ENCODE results near the gene PARP12. TPM values are rescaled to one million over a fixed set of nuclear protein-coding genes. Genes with fewer than 3 reads are reported as not detected.

PARP12 gene
- total RNA-seq, 1 donor from 2014 or later = 3.4 TPM

- Mint-ChIP-seq H3K36me3 (ENCODE audit: insufficient read depth) (peaks cover 4% of the 10 kb centered on the region), H3K9me3 (ENCODE audit: low read depth) (peaks cover 20% of the 10 kb centered on the region), H3K4me3 (ENCODE audit: low read depth) (no peak overlapping the region), H3K4me1 (ENCODE audit: low read depth) (no peaks in the 10 kb centered on the region), H3K27ac (no peak overlapping the region), H3K27me3 (peaks cover 16% of the 10 kb centered on the region)
- no peak for TF ChIP-seq CTCF (IDR thresholded peaks at IDR 0.05; ENCODE audit: unreplicated experiment)
- DNase-seq (ENCODE audit: low spot score, unreplicated experiment) = no peak
These were observed 5.3 kb upstream of the PARP12 start for GRCh38 chr7:140068033-140068432.

DNA sequence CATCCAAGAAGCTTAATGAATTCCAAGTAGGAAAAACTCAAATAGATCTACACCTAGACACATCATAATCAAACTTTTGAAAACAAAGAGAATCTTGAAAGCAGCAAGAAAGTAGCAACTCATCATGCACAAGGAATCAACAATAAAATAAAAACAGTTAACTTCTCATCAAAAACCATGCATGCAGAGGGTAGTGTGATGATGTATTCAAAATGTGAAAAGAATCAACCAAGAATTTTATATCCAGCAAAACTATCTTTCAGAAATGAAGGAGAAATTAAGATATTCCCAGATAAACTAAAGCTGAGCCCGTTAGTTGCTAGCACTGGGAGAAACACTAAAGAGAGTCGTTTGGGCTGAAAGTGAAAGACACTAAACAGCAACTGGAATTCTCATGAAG is 4.3 kb upstream of the PARP12 start:
- peaks cover 18% of the 10 kb centered on the region for H3K27me3 Mint-ChIP-seq
- H3K4me1 Mint-ChIP-seq (ENCODE audit: low read depth) = no peaks in the 10 kb centered on the region
- H3K27ac Mint-ChIP-seq = no peak overlapping the region
- no peak for TF ChIP-seq CTCF (IDR thresholded peaks at IDR 0.05; ENCODE audit: unreplicated experiment)
- H3K4me3 Mint-ChIP-seq (ENCODE audit: low read depth) = no peak overlapping the region
- H3K9me3 Mint-ChIP-seq (ENCODE audit: low read depth) = peaks cover 20% of the 10 kb centered on the region
- H3K36me3 Mint-ChIP-seq (ENCODE audit: insufficient read depth) = peaks cover 4% of the 10 kb centered on the region
- DNase-seq (ENCODE audit: low spot score, unreplicated experiment) = no peak

GRCh38 chr7:140062118-140062527 is 628 bp downstream of the PARP12 start:
- no peak for TF ChIP-seq CTCF (IDR thresholded peaks at IDR 0.05; ENCODE audit: unreplicated experiment)
- no peak for DNase-seq (ENCODE audit: low spot score, unreplicated experiment)
- no peaks in the 10 kb centered on the region for H3K4me1 Mint-ChIP-seq (ENCODE audit: low read depth)
- H3K27ac Mint-ChIP-seq = peak overlapping the region; percentile 63
- peaks cover 45% of the 10 kb centered on the region for H3K27me3 Mint-ChIP-seq
- H3K36me3 Mint-ChIP-seq (ENCODE audit: insufficient read depth) = peaks cover 4% of the 10 kb centered on the region
- peaks cover 13% of the 10 kb centered on the region for H3K9me3 Mint-ChIP-seq (ENCODE audit: low read depth)
- peak overlapping the region; percentile 76 for H3K4me3 Mint-ChIP-seq (ENCODE audit: low read depth)

DNA sequence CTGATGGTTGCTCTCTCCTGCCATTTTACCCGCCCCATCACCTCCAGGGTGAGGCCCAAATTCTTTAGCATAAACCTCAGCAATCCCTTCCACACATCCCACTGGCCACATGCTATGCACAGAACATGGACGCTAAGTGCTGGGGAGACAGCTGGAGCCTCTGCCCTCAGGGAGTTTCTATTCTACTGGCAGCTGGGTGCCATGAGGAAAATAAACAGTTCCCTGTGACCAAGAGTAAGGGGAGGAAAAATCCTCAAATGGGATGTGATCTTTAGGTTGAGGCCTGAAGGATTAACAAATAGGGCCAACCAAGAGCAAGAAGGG is 1.2 kb downstream of the PARP12 start:
- DNase-seq (ENCODE audit: low spot score, unreplicated experiment) = no peak
- peaks cover 47% of the 10 kb centered on the region for H3K27me3 Mint-ChIP-seq
- peak overlapping the region; percentile 53 for H3K4me3 Mint-ChIP-seq (ENCODE audit: low read depth)
- H3K4me1 Mint-ChIP-seq (ENCODE audit: low read depth) = no peaks in the 10 kb centered on the region
- TF ChIP-seq CTCF (IDR thresholded peaks at IDR 0.05; ENCODE audit: unreplicated experiment) = no peak
- peaks cover 7% of the 10 kb centered on the region for H3K9me3 Mint-ChIP-seq (ENCODE audit: low read depth)
- H3K27ac Mint-ChIP-seq = no peak overlapping the region
- H3K36me3 Mint-ChIP-seq (ENCODE audit: insufficient read depth) = no peaks in the 10 kb centered on the region

DNA sequence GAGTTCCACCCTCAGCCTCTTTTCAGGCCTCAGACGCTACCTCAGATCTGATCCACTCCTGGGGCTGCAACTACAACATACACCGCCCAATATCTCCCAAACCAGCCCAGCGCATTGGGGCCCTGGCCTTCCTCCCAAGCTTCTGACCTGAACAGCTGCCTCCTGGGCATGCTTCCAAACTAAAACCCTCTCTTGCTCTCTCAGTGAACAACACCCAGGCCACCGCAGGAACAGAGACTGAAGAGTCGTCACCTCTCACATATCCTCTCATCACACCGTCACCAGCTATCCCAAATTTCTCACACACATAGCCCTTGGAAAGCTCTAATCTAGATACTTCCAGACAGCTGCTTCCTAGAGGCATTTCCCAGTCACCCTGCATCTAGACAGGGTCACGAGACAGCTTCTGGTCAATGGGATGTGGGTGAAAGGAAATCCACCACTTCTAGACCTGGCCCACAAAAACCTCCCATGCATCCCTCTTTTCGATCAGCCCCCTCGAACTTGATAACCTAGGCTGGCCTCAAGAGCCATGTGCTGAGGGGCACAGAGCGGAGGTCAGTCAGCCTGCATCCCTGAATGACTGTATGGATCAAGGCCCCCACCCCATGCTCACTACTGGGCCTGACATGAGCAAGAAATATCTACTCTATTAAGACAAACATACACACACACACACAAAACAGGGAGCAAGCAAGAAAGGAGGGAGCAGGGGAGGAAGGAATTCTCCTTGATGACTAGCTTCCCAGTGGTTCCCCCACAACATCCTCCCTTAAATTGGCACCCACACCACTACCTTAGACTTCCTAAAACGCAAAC is 1.8 kb downstream of the PARP12 start:
- peak overlapping the region; percentile 53 for H3K4me3 Mint-ChIP-seq (ENCODE audit: low read depth)
- no peaks in the 10 kb centered on the region for H3K4me1 Mint-ChIP-seq (ENCODE audit: low read depth)
- DNase-seq (ENCODE audit: low spot score, unreplicated experiment) = no peak
- TF ChIP-seq CTCF (IDR thresholded peaks at IDR 0.05; ENCODE audit: unreplicated experiment) = no peak
- peaks cover 4% of the 10 kb centered on the region for H3K9me3 Mint-ChIP-seq (ENCODE audit: low read depth)
- no peaks in the 10 kb centered on the region for H3K36me3 Mint-ChIP-seq (ENCODE audit: insufficient read depth)
- H3K27ac Mint-ChIP-seq = no peak overlapping the region
- H3K27me3 Mint-ChIP-seq = peaks cover 47% of the 10 kb centered on the region
